Stimulated activated CD8-positive, alpha-beta memory T cell treated with anti-CD3 and anti-CD28 coated beads, Interleukin-4, amount 100 ng/mL, for 48 hours (primary cell): Measurements from ENCODE around the gene S100A2.
"Not testable (repeated sequence)": the region's sequence is repeated elsewhere in the genome, so short reads cannot be mapped to it uniquely, and the experiment has no call there.

Experiments
- DNase-seq: peaks from one replicate; pipeline ENCODE4 v3.0.0-alpha.2; 2020

The S100A2 gene

GRCh38 chr1:153527023-153527682 lies 38.5 kb downstream of the S100A2 start:
- no peak for DNase-seq

GRCh38 chr1:153526132-153526543 lies 39.5 kb downstream of the S100A2 start:
- DNase-seq, result no peak

- DNase-seq, result no peak
Measured at GRCh38 chr1:153525088-153525728, 40.4 kb downstream of the S100A2 start.

GRCh38 chr1:153522353-153523048 lies 43.1 kb downstream of the S100A2 start:
- not testable (repeated sequence) for DNase-seq

- not testable (repeated sequence) for DNase-seq
Measured at GRCh38 chr1:153521808-153522207, 43.8 kb downstream of the S100A2 start.

GRCh38 chr1:153520818-153521476 lies 44.7 kb downstream of the S100A2 start:
- peak; percentile 14 for DNase-seq

GRCh38 chr1:153520137-153520691 lies 45.4 kb downstream of the S100A2 start:
- DNase-seq, result peak; percentile 14

GRCh38 chr1:153519242-153519641 lies 46.4 kb downstream of the S100A2 start:
- peak; percentile 11 for DNase-seq

GRCh38 chr1:153515504-153516394 lies 49.9 kb downstream of the S100A2 start:
- no peak for DNase-seq

- no peak for DNase-seq
Measured at GRCh38 chr1:153513666-153514065, 52.0 kb downstream of the S100A2 start.

- DNase-seq, result no peak
Measured at GRCh38 chr1:153513023-153513422, 52.6 kb downstream of the S100A2 start.
